Gastroesophageal sphincter (tissue), 3 donors: Measurements from ENCODE around the gene WIPF1.

Experiments used
- CTCF ChIP-seq, 4 experiments: fragments of 200-600 bp in 2 of 4; fragments of 450-650 bp in 2 of 4; sonication (generic) in 1 of 4; IDR thresholded peaks; one replicate each; pipeline ENCODE4 v1.5.1; 2017 to 2019; ENCODE audit warnings: antibody characterized with exemption in 4 of 4, mild to moderate bottlenecking in 2 of 4, moderate library complexity in 2 of 4
- POLR2AphosphoS5 ChIP-seq: sonication (generic); formaldehyde crosslinking; IDR thresholded peaks from one replicate; pipeline ENCODE4 v1.6.1; 2017; ENCODE audit warnings: antibody characterized with exemption

- TF ChIP-seq CTCF (IDR thresholded peaks at IDR 0.05) (no peak), POLR2AphosphoS5 (no peak)
Observed at GRCh38 chr2:174607584-174607983, 10.0 kb upstream of the WIPF1 start.
